ENCODE results near the gene C10orf90. TPM values are rescaled to one million over a fixed set of nuclear protein-coding genes. Genes with fewer than 3 reads are reported as not detected.

The C10orf90 gene
- total RNA-seq, 1 donor, result 0.72 TPM

DNA sequence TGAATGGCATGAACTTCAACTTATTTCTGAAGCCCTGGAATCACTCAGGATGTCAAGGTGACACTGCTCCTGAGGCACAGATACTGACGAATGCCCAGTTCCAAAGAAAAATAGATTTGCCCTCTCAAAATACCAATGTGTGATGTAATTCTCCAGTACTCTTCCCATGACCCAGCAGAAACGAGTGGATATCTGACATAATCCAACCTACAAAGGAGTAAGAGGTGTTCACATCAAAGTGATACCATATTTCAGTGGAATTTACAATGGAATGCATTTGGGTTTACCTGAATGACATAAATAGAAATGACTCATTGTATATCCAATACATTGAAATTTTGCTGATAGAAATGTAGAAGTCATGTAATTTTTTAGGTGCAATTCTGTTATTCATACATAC is 161.3 kb downstream of the C10orf90 start:
- Histone ChIP-seq H3K4me2 (ENCODE audit: insufficient read depth, low read length) (no peak overlapping the region), H4K20me1 (ENCODE audit: insufficient read depth, low read length) (no peaks in the 10 kb centered on the region), H3K36me3 (ENCODE audit: insufficient read depth, low read length) (no peaks in the 10 kb centered on the region), H3K79me2 (ENCODE audit: insufficient read depth, low read length) (no peaks in the 10 kb centered on the region), H3K27me3 (ENCODE audit: insufficient read depth, low read length) (peaks cover 4% of the 10 kb centered on the region), H3K4me3 (ENCODE audit: insufficient read depth, low read length) (no peak overlapping the region), H2AFZ (ENCODE audit: low read length) (no peak overlapping the region), H3K4me1 (ENCODE audit: insufficient read depth, low read length) (no peaks in the 10 kb centered on the region), H3K27ac (ENCODE audit: low read depth, low read length) (no peak overlapping the region), H3K9me3 (ENCODE audit: low read depth, low read length) (no peaks in the 10 kb centered on the region)
- TF ChIP-seq, protein P1, sequence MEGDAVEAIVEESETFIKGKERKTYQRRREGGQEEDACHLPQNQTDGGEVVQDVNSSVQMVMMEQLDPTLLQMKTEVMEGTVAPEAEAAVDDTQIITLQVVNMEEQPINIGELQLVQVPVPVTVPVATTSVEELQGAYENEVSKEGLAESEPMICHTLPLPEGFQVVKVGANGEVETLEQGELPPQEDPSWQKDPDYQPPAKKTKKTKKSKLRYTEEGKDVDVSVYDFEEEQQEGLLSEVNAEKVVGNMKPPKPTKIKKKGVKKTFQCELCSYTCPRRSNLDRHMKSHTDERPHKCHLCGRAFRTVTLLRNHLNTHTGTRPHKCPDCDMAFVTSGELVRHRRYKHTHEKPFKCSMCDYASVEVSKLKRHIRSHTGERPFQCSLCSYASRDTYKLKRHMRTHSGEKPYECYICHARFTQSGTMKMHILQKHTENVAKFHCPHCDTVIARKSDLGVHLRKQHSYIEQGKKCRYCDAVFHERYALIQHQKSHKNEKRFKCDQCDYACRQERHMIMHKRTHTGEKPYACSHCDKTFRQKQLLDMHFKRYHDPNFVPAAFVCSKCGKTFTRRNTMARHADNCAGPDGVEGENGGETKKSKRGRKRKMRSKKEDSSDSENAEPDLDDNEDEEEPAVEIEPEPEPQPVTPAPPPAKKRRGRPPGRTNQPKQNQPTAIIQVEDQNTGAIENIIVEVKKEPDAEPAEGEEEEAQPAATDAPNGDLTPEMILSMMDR (IDR thresholded peaks at IDR 0.05; ENCODE audit: extremely low read depth, low read depth, low read length), result no peak
- no peak for DNase-seq (ENCODE audit: insufficient read length, low spot score, missing footprints)

DNA sequence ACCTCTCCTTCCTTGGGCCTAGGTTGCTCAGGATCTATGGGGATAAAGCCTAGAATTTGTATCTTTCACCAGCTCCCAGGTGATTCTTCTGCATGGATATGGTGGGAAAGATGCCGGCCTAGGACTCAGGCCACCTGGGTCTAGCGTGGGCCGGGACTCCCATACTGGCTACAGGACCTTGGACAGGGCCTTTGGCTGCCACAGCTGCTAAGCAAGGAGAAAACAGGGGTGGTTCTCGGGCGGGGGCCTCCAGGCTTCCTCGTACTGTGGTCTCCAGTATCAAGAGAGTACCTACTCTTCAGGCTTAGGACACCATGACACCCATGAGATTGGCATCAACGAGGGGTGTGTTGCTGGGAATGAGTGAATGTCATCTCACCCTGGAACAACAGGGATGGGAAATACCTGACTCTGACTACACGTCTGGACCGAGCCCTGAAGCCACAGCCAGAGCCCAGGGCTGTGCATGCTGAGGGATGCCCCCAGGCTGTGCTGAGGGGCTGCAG is 161.9 kb downstream of the C10orf90 start:
- Histone ChIP-seq H3K79me2 (ENCODE audit: insufficient read depth, low read length) (no peaks in the 10 kb centered on the region), H3K27me3 (ENCODE audit: insufficient read depth, low read length) (peaks cover 4% of the 10 kb centered on the region), H3K4me3 (ENCODE audit: insufficient read depth, low read length) (no peak overlapping the region), H4K20me1 (ENCODE audit: insufficient read depth, low read length) (no peaks in the 10 kb centered on the region), H3K4me1 (ENCODE audit: insufficient read depth, low read length) (no peaks in the 10 kb centered on the region), H3K9me3 (ENCODE audit: low read depth, low read length) (no peaks in the 10 kb centered on the region), H2AFZ (ENCODE audit: low read length) (no peak overlapping the region), H3K36me3 (ENCODE audit: insufficient read depth, low read length) (no peaks in the 10 kb centered on the region), H3K27ac (ENCODE audit: low read depth, low read length) (no peak overlapping the region), H3K4me2 (ENCODE audit: insufficient read depth, low read length) (no peak overlapping the region)
- TF ChIP-seq, protein P1 (IDR thresholded peaks at IDR 0.05; ENCODE audit: extremely low read depth, low read depth, low read length), result no peak
- DNase-seq (ENCODE audit: insufficient read length, low spot score, missing footprints), result no peak

DNA sequence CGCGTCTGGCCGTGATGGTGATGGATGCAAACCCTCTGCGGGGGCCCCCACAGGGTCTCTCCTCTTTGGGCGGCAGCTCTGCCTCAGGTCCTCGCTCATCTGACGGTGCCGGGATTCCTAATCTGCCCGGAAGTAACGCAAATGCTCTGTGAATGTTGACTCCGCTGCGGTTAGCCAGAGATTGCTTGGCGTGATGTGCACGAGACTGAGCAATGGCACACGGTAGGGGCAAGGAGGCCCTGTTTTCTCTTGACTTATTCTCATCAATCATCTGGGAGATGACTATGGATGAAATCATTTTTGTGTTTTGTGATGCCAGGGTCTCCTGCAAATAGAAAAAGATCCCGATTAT is 165.8 kb downstream of the C10orf90 start:
- Histone ChIP-seq H3K4me2 (ENCODE audit: insufficient read depth, low read length) (no peak overlapping the region), H4K20me1 (ENCODE audit: insufficient read depth, low read length) (no peaks in the 10 kb centered on the region), H2AFZ (ENCODE audit: low read length) (no peak overlapping the region), H3K4me3 (ENCODE audit: insufficient read depth, low read length) (no peak overlapping the region), H3K79me2 (ENCODE audit: insufficient read depth, low read length) (no peaks in the 10 kb centered on the region), H3K9me3 (ENCODE audit: low read depth, low read length) (no peaks in the 10 kb centered on the region), H3K36me3 (ENCODE audit: insufficient read depth, low read length) (no peaks in the 10 kb centered on the region), H3K27ac (ENCODE audit: low read depth, low read length) (no peak overlapping the region), H3K27me3 (ENCODE audit: insufficient read depth, low read length) (no peaks in the 10 kb centered on the region), H3K4me1 (ENCODE audit: insufficient read depth, low read length) (peaks cover 9% of the 10 kb centered on the region)
- TF ChIP-seq, protein P1 (IDR thresholded peaks at IDR 0.05; ENCODE audit: extremely low read depth, low read depth, low read length), result no peak
- DNase-seq (ENCODE audit: insufficient read length, low spot score, missing footprints), result no peak

DNA sequence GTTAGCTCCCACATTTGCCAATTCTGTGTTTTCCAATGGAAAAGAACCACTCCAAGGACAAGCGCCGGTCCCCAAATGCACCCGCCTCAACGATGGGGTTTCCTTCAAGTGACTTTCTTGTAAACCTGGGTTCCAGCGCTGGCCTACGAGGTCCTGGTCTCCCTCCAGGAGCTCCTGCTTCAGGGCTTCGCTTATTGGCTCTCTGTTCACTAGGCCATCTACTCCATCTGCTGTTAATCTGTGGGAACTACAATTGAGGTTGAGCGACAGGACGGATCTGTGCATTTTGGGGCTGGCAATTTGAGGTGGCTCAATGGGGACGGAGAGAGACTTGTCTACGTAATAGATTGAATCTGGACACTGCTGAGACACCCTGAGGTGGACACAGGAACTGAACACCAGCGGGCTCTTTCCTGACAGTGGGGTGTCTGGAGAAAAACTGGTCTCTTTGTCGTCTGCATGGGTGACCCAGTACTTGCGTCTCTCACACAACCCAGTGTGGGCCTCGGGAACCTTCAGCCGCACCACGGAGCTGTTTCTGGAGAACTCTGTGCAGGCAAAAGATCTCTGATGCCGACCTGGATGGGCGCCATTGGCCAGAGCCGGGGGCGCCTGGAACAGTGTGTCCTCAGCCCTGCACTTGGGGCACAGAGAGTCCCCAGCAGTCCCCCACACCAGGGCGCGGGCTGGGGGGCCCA is 166.3 kb downstream of the C10orf90 start:
- Histone ChIP-seq H2AFZ (ENCODE audit: low read length) (peak overlapping the region; percentile 57), H3K27ac (ENCODE audit: low read depth, low read length) (no peak overlapping the region), H3K4me1 (ENCODE audit: insufficient read depth, low read length) (peaks cover 9% of the 10 kb centered on the region), H3K27me3 (ENCODE audit: insufficient read depth, low read length) (no peaks in the 10 kb centered on the region), H3K79me2 (ENCODE audit: insufficient read depth, low read length) (no peaks in the 10 kb centered on the region), H3K9me3 (ENCODE audit: low read depth, low read length) (no peaks in the 10 kb centered on the region), H3K4me3 (ENCODE audit: insufficient read depth, low read length) (no peak overlapping the region), H3K36me3 (ENCODE audit: insufficient read depth, low read length) (no peaks in the 10 kb centered on the region), H4K20me1 (ENCODE audit: insufficient read depth, low read length) (no peaks in the 10 kb centered on the region), H3K4me2 (ENCODE audit: insufficient read depth, low read length) (peak overlapping the region; percentile 4)
- TF ChIP-seq, protein P1 (IDR thresholded peaks at IDR 0.05; ENCODE audit: extremely low read depth, low read depth, low read length), result peak; percentile 81
- DNase-seq (ENCODE audit: insufficient read length, low spot score, missing footprints), result peak; percentile 94
